Non-pigmented ciliary epithelial cell (primary cell): Measurements from ENCODE around the gene NLRP12.
A peak's percentile ranks its signal among the peaks of the same experiment; 100 is the strongest.
"Not testable (repeated sequence)": the region's sequence is repeated elsewhere in the genome, so short reads cannot be mapped to it uniquely, and the experiment has no call there.

Experiments used
- DNase-seq: peaks from one replicate; pipeline ENCODE4 v3.0.0-alpha.2; 2010; ENCODE audit warnings: low read depth

Gene NLRP12

GRCh38 chr19:53781332-53781731 lies 42.8 kb downstream of the NLRP12 start:
- DNase-seq, result not testable (repeated sequence)

DNA sequence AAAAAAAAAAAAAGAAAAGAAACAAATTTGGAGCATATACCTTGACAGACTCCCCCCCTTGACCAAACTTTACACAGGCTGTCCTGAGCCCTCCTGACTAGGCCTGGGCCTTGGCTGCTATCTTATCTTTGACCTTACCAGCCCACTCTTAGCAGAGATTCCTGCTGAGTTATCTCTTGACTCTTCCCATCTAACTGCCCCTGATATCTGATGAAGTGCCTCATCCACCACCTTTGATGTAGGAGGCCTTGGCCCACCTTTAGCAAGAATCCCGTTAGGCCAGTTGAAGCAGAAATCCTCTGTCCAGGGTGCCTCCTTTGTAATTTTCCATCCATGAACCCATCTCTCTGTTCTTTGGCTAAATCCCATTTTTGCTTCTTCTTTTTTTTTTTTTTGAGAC lies 43.6 kb downstream of the NLRP12 start:
- DNase-seq, result no peak

DNA sequence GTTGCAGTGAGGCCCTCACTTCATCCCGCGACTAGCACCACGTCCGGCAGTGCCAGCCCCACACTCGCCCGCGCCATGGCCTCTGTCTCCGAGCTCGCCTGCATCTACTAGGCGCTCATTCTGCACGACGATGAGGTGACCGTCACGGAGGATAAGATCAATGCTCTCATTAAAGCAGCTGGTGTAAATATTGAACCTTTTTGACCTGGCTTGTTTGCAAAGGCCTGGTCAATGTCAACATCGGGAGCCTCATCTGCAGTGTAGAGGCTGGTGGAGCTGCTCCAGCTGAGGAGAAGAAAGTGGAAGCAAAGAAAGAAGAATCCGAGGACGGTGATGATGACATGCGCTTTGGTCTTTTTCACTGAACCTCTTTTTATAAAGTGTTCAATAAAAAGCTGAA lies 48.6 kb downstream of the NLRP12 start:
- no peak for DNase-seq

- DNase-seq, result not testable (repeated sequence)
Measured at GRCh38 chr19:53774491-53774890, 49.6 kb downstream of the NLRP12 start.

- no peak for DNase-seq
Measured at GRCh38 chr19:53773999-53774398, 50.1 kb downstream of the NLRP12 start.

GRCh38 chr19:53772943-53773342 lies 51.2 kb downstream of the NLRP12 start:
- peak; percentile 14 for DNase-seq

- DNase-seq, result no peak
Measured at GRCh38 chr19:53771144-53771543, 53.0 kb downstream of the NLRP12 start.

DNA sequence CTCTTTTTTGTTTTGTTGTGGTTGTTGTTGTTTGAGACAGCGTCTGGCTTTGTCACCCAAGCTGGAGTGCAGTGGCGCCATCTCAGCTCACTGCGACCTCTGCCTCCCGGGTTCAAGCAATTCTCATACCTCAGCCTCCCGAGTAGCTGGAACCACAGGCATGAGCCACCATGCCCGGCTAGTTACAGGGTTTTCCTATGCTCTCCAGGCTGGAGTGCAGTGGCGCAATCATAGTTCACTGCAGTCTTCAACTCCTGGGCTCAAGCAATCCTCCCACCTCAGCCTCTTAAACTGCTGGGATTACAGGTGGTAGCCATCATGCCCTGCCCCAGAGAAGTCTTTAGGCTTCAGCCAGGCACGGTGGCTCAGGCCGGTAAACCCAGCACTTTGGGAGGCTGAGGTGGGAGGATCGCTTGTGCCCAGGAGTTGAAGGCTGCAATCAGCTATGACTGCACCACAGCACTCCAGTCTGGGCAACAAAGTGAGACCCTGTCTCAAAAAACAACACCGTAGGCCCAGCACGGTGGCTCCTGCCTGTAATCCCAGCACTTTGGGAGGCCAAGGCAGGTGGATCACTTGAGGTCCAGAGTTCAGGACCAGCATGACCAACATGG lies 54.3 kb downstream of the NLRP12 start:
- not testable (repeated sequence) for DNase-seq

GRCh38 chr19:53768401-53768800 lies 55.7 kb downstream of the NLRP12 start:
- no peak for DNase-seq

GRCh38 chr19:53758991-53759390 lies 65.1 kb downstream of the NLRP12 start:
- DNase-seq, result not testable (repeated sequence)
